Activated naive CD8-positive, alpha-beta T cell treated with anti-CD3 and anti-CD28 coated beads, Interleukin-2, amount 10 ng/mL, durations not matched to agents 7 days and 5 days (primary cell): ENCODE measurements around the gene PRRT4. TPM values are rescaled to one million over a fixed set of nuclear protein-coding genes. Genes with fewer than 3 reads are reported as not detected.

ENCODE experiments used
- ATAC-seq: fragments of 150-1000 bp; cut with Tn5 transposase; one replicate; pipeline ENCODE4 v1.10.0; 2021; ENCODE audit warnings: low read depth, moderate library complexity
- POLR2A ChIA-PET: fragments of 350-600 bp; sonication (Branson Sonifier 250); formaldehyde crosslinking; loops from one replicate; lab custom pipeline; 2021; ENCODE audit warnings: antibody characterized with exemption; lab: Charles Lee
- DNase-seq: peaks from one replicate; pipeline ENCODE4 v3.0.0; 2021
- H3K27ac Mint-ChIP-seq: one replicate; pipeline ENCODE4 v1.8.0; 2022; ENCODE audit warnings: mild to moderate bottlenecking, mixed read lengths
- H3K27me3 Mint-ChIP-seq: one replicate; pipeline ENCODE4 v1.8.0; 2022; ENCODE audit warnings: mild to moderate bottlenecking, moderate library complexity, mixed read lengths
- H3K36me3 Mint-ChIP-seq: one replicate; pipeline ENCODE4 v1.8.0; 2021; ENCODE audit warnings: mild to moderate bottlenecking, mixed read lengths
- H3K4me1 Mint-ChIP-seq: one replicate; pipeline ENCODE4 v1.8.0; 2021; ENCODE audit warnings: mixed read lengths
- H3K4me3 Mint-ChIP-seq: one replicate; pipeline ENCODE4 v1.8.0; 2022; ENCODE audit warnings: mild to moderate bottlenecking, moderate library complexity, mixed read lengths
- H3K9me3 Mint-ChIP-seq: one replicate; pipeline ENCODE4 v1.8.0; 2021; ENCODE audit warnings: mixed read lengths
- total RNA-seq, 2 experiments: library from RNA; stranded (reverse); gene quantifications; one replicate each; pipeline ENCODE4 v1.2.3, GENCODE V29; 2021

PRRT4 gene
- total RNA-seq, 2 experiments from 2014 or later, result 0.28 to 0.30 TPM

GRCh38 chr7:128303643-128304042 is 57.8 kb downstream of the PRRT4 start:
- Mint-ChIP-seq H3K9me3 (no peaks in the 10 kb centered on the region), H3K4me1 (peaks cover 2% of the 10 kb centered on the region), H3K4me3 (no peak overlapping the region), H3K27ac (no peak overlapping the region), H3K27me3 (no peaks in the 10 kb centered on the region), H3K36me3 (peaks cover 19% of the 10 kb centered on the region)
- ATAC-seq, result no peak
- DNase-seq, result no peak
- POLR2A ChIA-PET, result no interaction called here

GRCh38 chr7:128303133-128303532 is 58.4 kb downstream of the PRRT4 start:
- H3K36me3 Mint-ChIP-seq, result peaks cover 21% of the 10 kb centered on the region
- POLR2A ChIA-PET, result no interaction called here
- no peak overlapping the region for H3K27ac Mint-ChIP-seq
- H3K9me3 Mint-ChIP-seq, result no peaks in the 10 kb centered on the region
- peaks cover 2% of the 10 kb centered on the region for H3K4me1 Mint-ChIP-seq
- DNase-seq (no peak), ATAC-seq (no peak)
- H3K4me3 Mint-ChIP-seq, result no peak overlapping the region
- H3K27me3 Mint-ChIP-seq, result no peaks in the 10 kb centered on the region

GRCh38 chr7:128302139-128302538 is 59.4 kb downstream of the PRRT4 start:
- no peak for ATAC-seq
- H3K9me3 Mint-ChIP-seq, result no peaks in the 10 kb centered on the region
- H3K27ac Mint-ChIP-seq, result no peak overlapping the region
- H3K36me3 Mint-ChIP-seq, result peaks cover 22% of the 10 kb centered on the region
- H3K27me3 Mint-ChIP-seq, result no peaks in the 10 kb centered on the region
- no peak overlapping the region for H3K4me3 Mint-ChIP-seq
- DNase-seq, result no peak
- POLR2A ChIA-PET, result no interaction called here
- H3K4me1 Mint-ChIP-seq, result peaks cover 2% of the 10 kb centered on the region

Other genes with a start within 250 kb of the PRRT4 start
- gene LEP, start 120.4 kb downstream of the PRRT4 start, total RNA-seq, result not detected
- gene RBM28, start 17.8 kb downstream of the PRRT4 start, total RNA-seq, result 10 to 100 TPM; 42.0 to 42.9 TPM
- gene IMPDH1, start 48.3 kb upstream of the PRRT4 start, total RNA-seq, result 10 to 100 TPM; 59.0 to 64.4 TPM
- 10 to 100 TPM; 27.8 to 28.4 TPM for gene HILPDA, start 94.2 kb upstream of the PRRT4 start, total RNA-seq
- gene METTL2B, start 115.1 kb upstream of the PRRT4 start, total RNA-seq, result 10 to 100 TPM; 26.7 to 27.8 TPM